ENCODE results near the gene NINL. TPM values are rescaled to one million over a fixed set of nuclear protein-coding genes. Genes with fewer than 3 reads are reported as not detected.
A peak's percentile ranks its signal among the peaks of the same experiment; 100 is the strongest.

NINL gene
- total RNA-seq, 1 donor from 2014 or later, result 47.0 TPM

DNA sequence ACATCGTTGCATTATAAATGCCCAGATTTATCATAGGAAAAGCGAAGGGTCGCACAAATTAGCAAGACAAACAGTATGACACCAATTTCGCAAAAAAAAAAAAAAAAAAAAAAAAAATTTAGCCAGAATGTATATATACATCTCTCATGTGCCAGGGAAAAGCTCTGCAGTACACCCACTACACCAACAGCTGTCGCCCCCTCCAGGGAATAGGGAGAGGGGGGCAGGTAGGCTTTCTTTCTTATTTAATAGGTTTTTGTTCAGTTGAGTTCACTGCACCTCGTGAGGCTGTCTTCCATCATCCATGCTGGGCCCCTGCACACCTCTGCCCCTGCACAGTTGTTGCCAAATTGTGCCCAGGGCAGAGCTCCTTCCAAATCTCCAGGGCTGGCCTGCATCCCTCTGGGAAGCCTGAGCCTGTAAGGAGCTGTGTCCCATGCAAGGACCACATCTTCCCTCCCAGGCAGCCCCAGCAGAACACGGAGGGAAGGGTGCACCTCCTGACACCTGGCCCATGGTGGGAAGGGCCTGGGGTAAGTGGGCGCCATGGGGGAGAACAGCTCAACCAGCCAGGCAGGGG, 85.4 kb downstream of the NINL start:
- Mint-ChIP-seq H3K36me3 (peaks cover 9% of the 10 kb centered on the region), H3K9me3 (no peaks in the 10 kb centered on the region), H3K27me3 (no peaks in the 10 kb centered on the region), H3K4me3 (no peak overlapping the region), H3K4me1 (ENCODE audit: unreplicated experiment) (no peaks in the 10 kb centered on the region), H3K27ac (no peak overlapping the region)
- DNase-seq (ENCODE audit: extremely low spot score, unreplicated experiment), result no peak
- TF ChIP-seq, protein P1, sequence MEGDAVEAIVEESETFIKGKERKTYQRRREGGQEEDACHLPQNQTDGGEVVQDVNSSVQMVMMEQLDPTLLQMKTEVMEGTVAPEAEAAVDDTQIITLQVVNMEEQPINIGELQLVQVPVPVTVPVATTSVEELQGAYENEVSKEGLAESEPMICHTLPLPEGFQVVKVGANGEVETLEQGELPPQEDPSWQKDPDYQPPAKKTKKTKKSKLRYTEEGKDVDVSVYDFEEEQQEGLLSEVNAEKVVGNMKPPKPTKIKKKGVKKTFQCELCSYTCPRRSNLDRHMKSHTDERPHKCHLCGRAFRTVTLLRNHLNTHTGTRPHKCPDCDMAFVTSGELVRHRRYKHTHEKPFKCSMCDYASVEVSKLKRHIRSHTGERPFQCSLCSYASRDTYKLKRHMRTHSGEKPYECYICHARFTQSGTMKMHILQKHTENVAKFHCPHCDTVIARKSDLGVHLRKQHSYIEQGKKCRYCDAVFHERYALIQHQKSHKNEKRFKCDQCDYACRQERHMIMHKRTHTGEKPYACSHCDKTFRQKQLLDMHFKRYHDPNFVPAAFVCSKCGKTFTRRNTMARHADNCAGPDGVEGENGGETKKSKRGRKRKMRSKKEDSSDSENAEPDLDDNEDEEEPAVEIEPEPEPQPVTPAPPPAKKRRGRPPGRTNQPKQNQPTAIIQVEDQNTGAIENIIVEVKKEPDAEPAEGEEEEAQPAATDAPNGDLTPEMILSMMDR (conservative IDR thresholded peaks at IDR 0.05), result no peak

DNA sequence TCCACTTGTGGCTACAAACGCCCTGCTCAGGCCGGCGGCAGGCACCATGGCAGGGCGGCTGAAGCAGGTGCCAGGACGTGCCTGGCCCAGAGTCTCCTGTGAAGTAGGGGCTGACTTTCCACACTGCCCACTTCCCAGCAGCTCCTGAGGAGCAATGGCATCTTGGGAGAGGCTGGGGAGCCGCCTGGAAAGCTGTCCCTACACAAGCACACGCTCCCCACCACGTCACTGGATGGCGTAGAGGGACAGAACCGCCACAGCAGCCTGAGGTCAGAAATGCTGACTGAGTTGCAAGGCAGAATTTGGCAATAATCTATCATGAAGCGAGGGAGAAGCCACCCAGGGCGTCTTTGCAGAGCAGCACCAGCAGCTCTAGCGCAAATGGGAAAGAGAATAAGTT, 86.3 kb downstream of the NINL start:
- TF ChIP-seq, protein P1 (conservative IDR thresholded peaks at IDR 0.05), result no peak
- H3K27ac Mint-ChIP-seq, result no peak overlapping the region
- no peaks in the 10 kb centered on the region for H3K27me3 Mint-ChIP-seq
- DNase-seq (ENCODE audit: extremely low spot score, unreplicated experiment), result no peak
- H3K9me3 Mint-ChIP-seq, result no peaks in the 10 kb centered on the region
- peaks cover 4% of the 10 kb centered on the region for H3K36me3 Mint-ChIP-seq
- H3K4me3 Mint-ChIP-seq, result no peak overlapping the region
- H3K4me1 Mint-ChIP-seq (ENCODE audit: unreplicated experiment), result no peaks in the 10 kb centered on the region

DNA sequence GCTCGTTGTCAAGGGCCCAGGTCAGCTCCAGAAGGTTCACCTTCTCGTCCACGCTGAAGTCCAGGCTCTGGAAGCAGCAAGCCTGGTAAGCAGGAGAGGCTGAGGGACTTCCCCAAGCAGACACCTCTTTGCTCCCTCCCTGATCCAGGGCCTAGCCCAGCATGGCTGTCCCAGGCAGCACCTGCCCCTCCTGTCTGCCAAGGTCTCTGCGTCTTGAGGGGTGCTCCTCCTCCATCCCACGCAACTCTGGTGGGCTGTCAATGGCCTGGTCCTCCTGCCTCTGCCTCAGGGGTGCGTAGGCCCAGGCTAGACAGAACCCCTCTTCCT, 87.1 kb downstream of the NINL start:
- TF ChIP-seq, protein P1 (conservative IDR thresholded peaks at IDR 0.05), result no peak
- no peak for DNase-seq (ENCODE audit: extremely low spot score, unreplicated experiment)
- Mint-ChIP-seq H3K27me3 (no peaks in the 10 kb centered on the region), H3K9me3 (no peaks in the 10 kb centered on the region), H3K4me1 (ENCODE audit: unreplicated experiment) (no peaks in the 10 kb centered on the region), H3K36me3 (peaks cover 4% of the 10 kb centered on the region), H3K4me3 (no peak overlapping the region), H3K27ac (no peak overlapping the region)

DNA sequence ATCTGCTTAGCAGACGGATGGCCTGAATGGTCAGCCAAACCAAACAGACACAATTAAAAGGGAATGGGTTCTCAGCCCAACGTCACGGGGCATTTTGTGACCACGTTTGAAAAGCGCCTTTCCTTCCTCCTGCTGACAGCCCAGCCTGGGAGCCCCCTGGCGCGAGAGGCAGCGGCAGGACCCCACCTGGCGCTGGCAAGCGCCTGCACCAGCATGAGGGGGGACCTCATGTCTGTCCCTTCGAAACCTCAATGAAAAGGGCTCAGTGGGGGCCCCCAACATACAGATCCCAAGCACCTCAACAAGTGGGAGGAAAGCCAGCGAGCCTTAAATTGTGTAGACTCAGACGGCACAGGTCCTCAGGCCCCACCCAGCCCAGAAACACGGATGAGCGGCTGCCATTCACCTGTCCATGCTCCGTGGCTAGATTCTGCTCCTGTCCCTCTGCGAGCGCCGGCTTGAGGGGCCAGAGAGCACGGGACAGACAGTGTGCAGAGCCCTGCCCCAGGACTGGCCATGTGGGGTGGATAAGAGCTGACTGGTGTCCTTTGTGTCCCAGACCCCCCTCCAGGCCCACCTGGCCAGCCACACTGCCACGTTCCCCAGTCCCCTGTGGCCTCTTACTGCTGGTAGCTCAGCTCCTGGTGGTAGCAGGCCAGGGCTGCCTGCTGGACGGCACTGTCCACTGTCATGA, 87.6 kb downstream of the NINL start:
- DNase-seq (ENCODE audit: extremely low spot score, unreplicated experiment), result no peak
- TF ChIP-seq, protein P1 (conservative IDR thresholded peaks at IDR 0.05), result no peak
- no peaks in the 10 kb centered on the region for H3K4me1 Mint-ChIP-seq (ENCODE audit: unreplicated experiment)
- H3K4me3 Mint-ChIP-seq, result no peak overlapping the region
- H3K27ac Mint-ChIP-seq, result no peak overlapping the region
- no peaks in the 10 kb centered on the region for H3K27me3 Mint-ChIP-seq
- peaks cover 4% of the 10 kb centered on the region for H3K36me3 Mint-ChIP-seq
- H3K9me3 Mint-ChIP-seq, result no peaks in the 10 kb centered on the region

DNA sequence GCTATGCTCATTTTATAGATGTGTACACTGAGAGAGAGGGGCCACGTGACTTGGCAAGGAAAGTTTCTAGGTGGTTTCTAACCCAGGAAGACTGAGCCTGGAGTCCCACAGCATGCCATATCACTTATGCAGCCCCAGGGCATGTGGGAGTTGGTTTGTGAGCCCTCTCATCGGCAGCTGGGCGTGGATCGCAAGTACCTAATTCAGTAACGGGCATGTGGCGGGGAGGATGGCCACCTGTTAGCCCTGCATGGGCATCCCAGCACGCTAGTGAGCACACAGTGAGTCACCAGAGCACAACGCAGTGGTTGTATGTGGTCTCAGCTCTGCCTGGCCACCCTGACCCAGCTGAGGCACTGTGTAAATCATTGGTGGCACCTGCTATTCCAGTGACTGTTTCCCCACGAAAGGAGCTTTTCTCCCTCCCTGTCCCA, 88.3 kb downstream of the NINL start:
- Mint-ChIP-seq H3K4me3 (no peak overlapping the region), H3K4me1 (ENCODE audit: unreplicated experiment) (no peaks in the 10 kb centered on the region), H3K36me3 (peaks cover 5% of the 10 kb centered on the region), H3K27ac (peak overlapping the region; percentile 50), H3K9me3 (no peaks in the 10 kb centered on the region), H3K27me3 (no peaks in the 10 kb centered on the region)
- TF ChIP-seq, protein P1 (conservative IDR thresholded peaks at IDR 0.05), result no peak
- no peak for DNase-seq (ENCODE audit: extremely low spot score, unreplicated experiment)
